Measurements from ENCODE around the gene ARID5B.

- no peak for TF ChIP-seq EZH2 (IDR thresholded peaks at IDR 0.05; ENCODE audit: borderline replicate concordance)
- no peak for TF ChIP-seq CTCF (IDR thresholded peaks at IDR 0.05; ENCODE audit: poor library complexity)
- TF ChIP-seq EZH2phosphoT487 (IDR thresholded peaks at IDR 0.05; ENCODE audit: low read depth, severe bottlenecking, unreplicated experiment) = no peak
Observed at GRCh38 chr10:61957806-61958205, 56.3 kb downstream of the ARID5B start.
